ENCODE results near the gene ACE2.
"Not testable (repeated sequence)": the region's sequence is repeated elsewhere in the genome, so short reads cannot be mapped to it uniquely, and the experiment has no call there.

The ACE2 gene

DNA sequence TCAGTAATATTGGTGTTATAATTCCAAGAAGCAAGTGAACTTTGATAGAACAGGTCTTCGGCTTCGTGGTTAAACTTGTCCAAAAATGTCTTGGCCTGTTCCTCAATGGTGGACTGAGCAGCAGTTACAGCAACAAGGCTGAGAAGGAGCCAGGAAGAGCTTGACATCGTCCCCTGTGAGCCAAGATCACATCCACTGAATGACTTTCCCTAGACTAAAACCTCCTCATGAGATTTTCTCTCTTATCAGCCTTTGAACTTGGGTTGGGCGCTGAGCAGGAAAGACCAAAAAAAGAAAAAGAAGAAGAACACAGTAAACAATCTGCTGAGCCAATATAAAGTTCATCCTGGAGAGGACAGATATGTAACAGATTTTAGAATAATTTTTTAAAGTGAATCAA, at the start of gene ACE2:
ACE2 (minus strand) TSS at position 216 of the 400 bp plus-strand sequence; CDS start at position 167, 49 bp downstream.
- no peak for DNase-seq

- DNase-seq = not testable (repeated sequence)
Measured at GRCh38 chrX:15647510-15647909, 46.8 kb upstream of the ACE2 start.

DNA sequence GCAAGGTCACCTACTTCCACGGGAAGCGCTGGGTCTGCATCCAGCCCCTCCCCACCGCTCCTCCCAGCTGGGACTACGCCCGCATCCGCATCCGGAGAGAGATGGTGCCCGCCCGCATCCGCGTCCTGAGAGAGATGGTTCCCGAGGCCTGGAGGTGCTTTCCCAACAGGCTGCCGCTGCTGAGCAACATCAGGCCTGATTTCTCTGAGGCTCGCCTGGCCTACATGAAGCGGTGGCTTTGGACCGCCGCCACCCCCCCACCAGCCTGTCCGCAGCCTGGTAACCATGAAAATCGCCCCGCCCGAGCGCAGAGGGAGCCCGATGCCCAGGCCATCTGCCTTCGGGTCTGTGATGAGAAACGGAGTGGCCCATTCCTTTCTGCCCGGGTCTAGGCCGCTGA, 45.8 kb upstream of the ACE2 start:
- no peak for DNase-seq

DNA sequence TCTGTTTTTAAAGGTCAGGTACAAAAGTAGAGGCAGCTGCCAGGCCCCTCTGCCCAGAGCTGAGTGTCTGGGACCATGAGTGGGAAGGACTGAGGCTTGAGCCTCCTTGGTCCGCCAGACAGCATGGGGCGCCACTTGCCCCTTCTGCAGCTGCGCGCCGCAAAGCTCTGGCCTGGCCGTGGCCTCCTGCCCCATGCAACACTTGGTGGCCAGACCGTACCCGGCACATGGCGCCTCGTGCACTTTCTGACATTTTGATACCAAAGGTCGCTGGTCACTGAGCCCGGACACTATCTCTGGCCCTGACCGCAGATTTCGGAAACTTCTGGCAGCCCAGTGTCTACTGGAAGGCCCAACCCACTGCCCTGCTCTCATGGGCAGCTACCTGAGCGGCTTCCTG, 45.3 kb upstream of the ACE2 start:
- DNase-seq = no peak

DNA sequence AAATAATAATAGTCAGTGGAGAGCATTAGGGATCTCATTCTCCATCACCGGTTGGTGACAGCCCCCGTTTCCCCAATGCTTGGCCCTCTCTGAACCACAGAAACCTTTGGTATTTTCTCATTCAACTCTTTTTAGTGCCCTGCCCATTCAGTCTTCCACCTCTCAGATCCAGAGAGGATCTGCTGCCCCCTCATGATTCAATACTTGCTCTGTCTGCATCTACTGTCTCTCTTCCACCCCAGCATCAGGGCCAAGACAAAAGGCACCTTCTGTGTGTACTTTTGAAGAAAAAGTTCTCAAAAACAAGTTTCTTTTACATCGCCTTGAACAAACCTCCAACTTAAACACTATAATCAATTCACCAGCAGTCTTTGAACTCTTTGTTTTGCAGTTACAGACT, 44.5 kb upstream of the ACE2 start:
- no peak for DNase-seq

- DNase-seq = no peak
Measured at GRCh38 chrX:15644560-15644872, 43.8 kb upstream of the ACE2 start.

GRCh38 chrX:15643786-15644559, 43.2 kb upstream of the ACE2 start:
- DNase-seq = no peak

GRCh38 chrX:15631637-15632036, 30.9 kb upstream of the ACE2 start:
- no peak for DNase-seq

- no peak for DNase-seq
Measured at GRCh38 chrX:15623054-15623453, 22.3 kb upstream of the ACE2 start.

- no peak for DNase-seq
Measured at GRCh38 chrX:15619053-15619755, 18.4 kb upstream of the ACE2 start.

GRCh38 chrX:15617111-15617510, 16.4 kb upstream of the ACE2 start:
- DNase-seq = no peak

GRCh38 chrX:15616531-15616930, 15.8 kb upstream of the ACE2 start:
- no peak for DNase-seq

DNA sequence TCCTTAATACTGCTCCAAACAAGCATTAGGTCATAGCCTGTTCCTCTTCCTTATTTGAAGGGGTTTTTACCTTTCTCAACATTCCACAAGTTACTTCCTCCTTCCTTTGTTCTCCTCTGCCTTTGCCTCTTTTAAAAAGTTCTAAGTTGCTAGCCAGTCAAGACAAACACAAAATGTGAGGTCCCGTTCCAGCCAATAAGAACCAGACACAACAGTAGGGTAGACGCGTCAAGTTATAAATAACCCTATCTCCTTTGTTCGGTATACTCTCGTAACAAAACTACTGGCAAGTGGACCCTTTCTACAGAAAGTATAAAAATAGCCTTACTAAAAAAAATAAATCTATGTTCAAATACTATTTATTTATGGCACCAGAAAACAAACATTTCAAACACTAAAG, 6.3 kb upstream of the ACE2 start:
- DNase-seq = no peak

DNA sequence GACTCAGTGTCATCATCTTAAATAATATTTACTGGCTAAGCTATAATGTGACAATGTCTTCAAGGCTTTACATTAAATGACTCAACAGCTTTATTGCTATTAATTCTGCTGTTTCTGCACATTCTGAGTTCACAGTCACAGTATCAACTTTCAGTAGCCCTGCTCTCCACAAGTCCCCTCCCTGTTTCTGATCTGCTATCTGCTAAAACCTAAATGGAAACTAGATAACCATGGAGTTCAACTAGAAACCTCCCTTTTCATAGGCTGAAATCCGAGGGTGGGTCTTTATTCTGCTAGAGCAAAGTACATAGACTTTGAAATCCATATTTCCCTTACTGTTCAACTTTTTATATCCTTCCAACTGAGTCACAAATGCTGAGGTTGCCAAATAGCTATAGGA, 5.4 kb upstream of the ACE2 start:
- no peak for DNase-seq

DNA sequence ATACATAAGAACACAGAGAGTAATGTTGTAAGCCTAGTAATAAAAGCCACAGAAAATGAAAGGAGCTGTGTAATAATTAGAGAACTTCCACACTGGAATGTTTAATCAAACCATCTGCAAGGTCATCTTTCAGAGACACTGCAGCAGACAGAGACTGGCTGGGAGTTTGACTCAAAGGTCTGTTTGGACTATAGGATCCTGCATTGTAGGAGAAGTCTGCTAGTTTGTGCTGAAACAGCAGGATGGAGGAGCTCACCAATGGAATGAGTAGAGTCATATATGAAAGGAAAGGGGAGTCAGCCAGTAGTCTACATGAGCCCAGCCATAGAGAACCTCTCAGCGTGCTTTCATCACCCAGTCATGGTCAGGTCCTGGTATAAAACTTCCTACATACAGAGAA, 4.5 kb upstream of the ACE2 start:
- DNase-seq = no peak

- DNase-seq = no peak
Measured at GRCh38 chrX:15602761-15603160, 2.0 kb upstream of the ACE2 start.

GRCh38 chrX:15601932-15602331, 1.2 kb upstream of the ACE2 start:
- DNase-seq = no peak

- DNase-seq = no peak
Measured at GRCh38 chrX:15600049-15600448, 711 bp downstream of the ACE2 start.

DNA sequence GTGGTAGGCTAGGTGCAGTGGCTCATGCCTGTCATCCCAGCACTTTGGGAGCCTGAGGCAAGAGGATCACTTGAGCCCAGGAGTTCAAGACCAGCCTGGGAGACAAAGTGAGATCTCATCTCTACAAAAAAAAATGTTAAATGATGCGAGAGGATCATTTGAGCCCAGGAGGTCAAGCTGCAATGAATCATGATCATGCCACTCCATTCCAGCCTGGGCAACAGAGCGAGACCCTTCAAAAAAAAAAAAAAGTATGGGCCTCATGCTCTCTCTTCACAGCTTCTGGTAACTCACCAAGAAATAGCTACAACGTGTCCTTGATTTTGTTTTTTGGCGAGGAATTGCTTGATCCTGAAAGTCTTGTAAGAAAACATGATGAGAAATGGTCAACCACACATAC, 1.3 kb downstream of the ACE2 start:
- DNase-seq = no peak

GRCh38 chrX:15598026-15598425, 2.7 kb downstream of the ACE2 start:
- DNase-seq = no peak

GRCh38 chrX:15594371-15594770, 6.4 kb downstream of the ACE2 start:
- DNase-seq = no peak

DNA sequence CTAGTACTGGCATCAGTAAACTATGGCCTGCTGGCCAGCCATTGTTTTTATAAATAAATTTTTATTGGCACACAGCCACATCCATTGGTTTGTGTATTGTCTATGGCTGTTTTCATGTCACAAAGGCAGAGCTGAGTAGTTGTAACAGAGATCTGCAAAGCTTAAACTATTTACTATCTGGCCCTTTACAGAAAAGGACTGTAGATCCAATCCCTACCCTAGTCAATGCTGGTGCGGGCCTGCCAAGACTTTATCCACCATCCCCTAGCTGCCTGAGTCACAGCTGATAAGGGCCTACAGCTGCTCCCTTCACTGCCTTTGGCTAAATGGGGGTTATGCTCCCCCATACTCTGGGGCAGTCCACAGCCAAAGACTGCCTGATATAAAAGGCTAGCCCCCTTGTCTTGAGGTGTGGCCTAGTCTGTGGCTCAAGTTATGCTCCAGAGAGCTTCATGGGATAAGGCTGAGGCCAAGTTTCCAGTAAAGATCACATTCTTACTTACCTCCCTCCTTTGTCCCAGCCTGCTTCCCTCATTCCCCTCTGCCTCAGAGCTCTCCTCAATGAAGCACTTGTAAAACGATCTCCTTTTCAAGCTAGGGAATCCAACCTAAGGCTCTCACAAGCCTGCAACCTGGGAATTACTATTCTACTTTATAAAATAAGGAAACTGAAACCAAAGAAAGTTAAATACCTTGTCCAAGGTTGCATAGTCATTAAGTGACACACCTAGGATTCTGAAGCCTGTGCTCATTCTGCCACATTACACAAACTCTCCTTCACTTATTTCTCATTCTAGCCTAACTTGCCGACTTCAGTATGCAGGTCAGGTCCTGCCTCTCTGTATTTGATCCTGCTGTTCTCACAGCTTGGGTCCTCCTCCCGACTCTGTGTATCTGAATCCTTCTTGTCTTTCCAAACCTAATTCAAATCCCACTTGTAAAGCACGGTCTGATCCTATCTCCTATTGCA, 20.7 kb downstream of the ACE2 start:
- DNase-seq = no peak

GRCh38 chrX:15576019-15576418, 24.7 kb downstream of the ACE2 start:
- no peak for DNase-seq

GRCh38 chrX:15574017-15574416, 26.7 kb downstream of the ACE2 start:
- DNase-seq = no peak
